ENCODE data around the gene CCDC187. TPM values are rescaled to one million over a fixed set of nuclear protein-coding genes. Genes with fewer than 3 reads are reported as not detected.

The CCDC187 gene
- total and polyA plus RNA-seq, 4 experiments from 2014 or later: not detected

DNA sequence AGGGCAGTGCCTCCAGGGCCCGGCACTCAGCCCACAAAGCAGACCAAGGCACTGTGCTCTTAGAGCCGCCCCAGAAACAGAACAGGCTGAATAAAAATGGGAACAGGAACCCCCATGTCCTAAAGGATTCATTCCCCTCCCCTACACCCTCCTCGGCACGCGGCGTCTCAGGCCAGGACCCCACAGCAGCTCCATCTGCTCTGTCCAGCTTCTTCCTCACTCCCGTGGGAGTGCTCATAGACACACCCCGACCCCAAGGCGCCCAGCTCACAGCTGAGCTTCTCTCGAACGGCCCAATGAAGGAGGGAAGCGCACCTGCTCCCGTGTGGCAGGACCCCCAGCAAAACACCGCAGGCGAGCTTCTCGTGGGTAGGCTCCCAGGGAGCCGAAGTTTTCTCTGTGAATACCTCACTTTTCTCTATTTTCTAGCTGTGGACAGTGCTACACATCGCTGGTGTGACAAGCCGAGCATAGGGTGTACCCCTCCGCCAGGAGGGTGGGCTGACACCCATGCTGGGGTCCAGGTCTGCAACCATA is 42.9 kb downstream of the CCDC187 start:
- POLR2A ChIA-PET (ENCODE audit: partially characterized antibody): no interaction called here

DNA sequence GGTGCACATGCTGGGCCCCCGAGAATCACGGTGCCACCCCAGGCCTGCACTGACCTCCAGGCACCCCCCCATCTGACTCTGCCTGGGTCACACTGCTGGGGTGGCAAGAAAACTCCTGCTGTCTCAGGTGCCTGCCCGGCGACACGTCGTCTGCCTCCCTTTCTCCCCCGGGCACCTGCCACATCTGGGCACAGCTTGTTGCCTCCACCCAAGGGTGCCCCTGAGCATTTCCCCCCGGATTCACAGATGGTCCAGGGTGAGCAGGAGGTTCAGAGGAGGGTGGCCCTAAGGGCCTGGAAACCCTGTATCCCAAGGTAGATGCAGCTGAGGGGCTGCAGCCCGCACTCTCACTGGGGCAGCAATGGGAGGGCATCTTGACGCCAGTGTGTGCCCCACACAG is 43.4 kb downstream of the CCDC187 start:
- ChIA-PET CTCF (ENCODE audit: partially characterized antibody) (no interaction called here), POLR2A (ENCODE audit: partially characterized antibody) (no interaction called here)
- intact Hi-C loops (cut with micrococcal nuclease): no loop called here
- Histone ChIP-seq H3K27ac (ENCODE audit: low read depth, low read length) (no peak overlapping the region), H3K27me3 (ENCODE audit: insufficient read depth, low read length) (no peaks in the 10 kb centered on the region), H3K4me3 (ENCODE audit: low read length in 2 of 2) (no peak overlapping the region), H3K9me3 (ENCODE audit: control insufficient read depth in 1 of 2, low read length in 2 of 2) (no peaks in the 10 kb centered on the region), H3K36me3 (ENCODE audit: insufficient read depth, low read length) (no peaks in the 10 kb centered on the region), H3K4me1 (ENCODE audit: insufficient read depth, low read length) (no peaks in the 10 kb centered on the region)
- H3K27ac Mint-ChIP-seq: no peak overlapping the region
- H3K36me3 Mint-ChIP-seq: no peaks in the 10 kb centered on the region
- DNase-seq: peak in 1 of 5 donors; percentile 5
- H3K4me3 Mint-ChIP-seq: no peak overlapping the region
- H3K27me3 Mint-ChIP-seq: no peaks in the 10 kb centered on the region
- H3K4me1 Mint-ChIP-seq: no peaks in the 10 kb centered on the region
- no peaks in the 10 kb centered on the region for H3K9me3 Mint-ChIP-seq

More for the DNA sequence above, 42.9 kb downstream of the CCDC187 start:
- no peaks in the 10 kb centered on the region for H3K9me3 ChIP-seq (ENCODE audit: control insufficient read depth in 1 of 2, low read length in 2 of 2)
- Mint-ChIP-seq H3K4me3 (no peak overlapping the region), H3K9me3 (no peaks in the 10 kb centered on the region), H3K36me3 (no peaks in the 10 kb centered on the region), H3K4me1 (no peaks in the 10 kb centered on the region), H3K27ac (no peak overlapping the region), H3K27me3 (no peaks in the 10 kb centered on the region)
- H3K27ac ChIP-seq (ENCODE audit: low read depth, low read length): no peak overlapping the region
- CTCF ChIA-PET (ENCODE audit: partially characterized antibody): no interaction called here
- H3K4me1 ChIP-seq (ENCODE audit: insufficient read depth, low read length): no peaks in the 10 kb centered on the region
- peak in 1 of 5 donors; percentile 14 for DNase-seq
- H3K27me3 ChIP-seq (ENCODE audit: insufficient read depth, low read length): no peaks in the 10 kb centered on the region
- intact Hi-C loops (cut with micrococcal nuclease): no loop called here
- no peak overlapping the region for H3K4me3 ChIP-seq (ENCODE audit: low read length in 2 of 2)
- no peaks in the 10 kb centered on the region for H3K36me3 ChIP-seq (ENCODE audit: insufficient read depth, low read length)

DNA sequence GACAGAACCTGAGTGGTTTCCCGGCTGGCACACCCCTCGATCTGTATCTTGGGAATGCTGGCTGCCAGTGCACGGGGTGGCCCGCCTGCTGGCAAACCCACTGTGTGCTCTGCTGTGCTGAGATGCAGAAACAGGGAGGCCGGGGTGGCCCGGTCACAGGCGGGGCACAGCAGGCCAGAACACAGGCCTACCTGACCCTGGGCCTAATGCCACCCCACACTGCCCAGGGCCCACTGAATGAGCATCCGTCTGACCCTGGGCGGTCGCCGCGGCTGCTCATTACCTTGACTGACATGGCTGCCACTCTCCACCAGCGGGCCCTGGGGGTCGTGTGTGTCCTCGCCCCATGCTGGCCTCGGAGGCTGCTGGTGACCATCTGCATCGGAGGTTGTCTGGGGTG is 44.1 kb downstream of the CCDC187 start:
- intact Hi-C loops (cut with micrococcal nuclease): no loop called here
- H3K27ac Mint-ChIP-seq: no peak overlapping the region
- Histone ChIP-seq H3K4me3 (ENCODE audit: low read length in 2 of 2) (no peak overlapping the region), H3K27me3 (ENCODE audit: insufficient read depth, low read length) (no peaks in the 10 kb centered on the region), H3K36me3 (ENCODE audit: insufficient read depth, low read length) (no peaks in the 10 kb centered on the region), H3K9me3 (ENCODE audit: control insufficient read depth in 1 of 2, low read length in 2 of 2) (no peaks in the 10 kb centered on the region), H3K27ac (ENCODE audit: low read depth, low read length) (no peak overlapping the region), H3K4me1 (ENCODE audit: insufficient read depth, low read length) (no peaks in the 10 kb centered on the region)
- POLR2A ChIA-PET (ENCODE audit: partially characterized antibody): no interaction called here
- H3K9me3 Mint-ChIP-seq: peaks cover 0 to 1% (median 0%) of the 10 kb centered on the region in 8 donors
- H3K27me3 Mint-ChIP-seq: no peaks in the 10 kb centered on the region
- no peak overlapping the region for H3K4me3 Mint-ChIP-seq
- peak in 1 of 5 donors; percentile 9 for DNase-seq
- CTCF ChIA-PET (ENCODE audit: partially characterized antibody): no interaction called here
- no peaks in the 10 kb centered on the region for H3K36me3 Mint-ChIP-seq
- no peaks in the 10 kb centered on the region for H3K4me1 Mint-ChIP-seq

DNA sequence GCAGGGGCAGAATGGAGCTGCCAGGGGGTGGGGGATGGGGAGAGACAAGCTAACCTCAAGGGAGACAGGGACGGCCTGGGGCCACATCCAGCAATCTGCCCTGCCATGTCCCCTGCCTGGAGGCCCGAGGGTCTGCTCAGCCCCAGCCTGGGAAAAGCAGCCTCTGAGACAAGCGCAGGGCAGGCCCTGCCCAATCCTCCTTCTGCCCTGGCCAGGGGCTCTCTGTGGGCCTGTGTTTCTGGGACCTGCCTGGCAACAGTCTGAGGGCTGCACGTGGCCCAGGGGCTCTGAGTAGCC is 44.4 kb downstream of the CCDC187 start:
- Histone ChIP-seq H3K27ac (ENCODE audit: low read depth, low read length) (no peak overlapping the region), H3K36me3 (ENCODE audit: insufficient read depth, low read length) (no peaks in the 10 kb centered on the region), H3K4me3 (ENCODE audit: low read length in 2 of 2) (no peak overlapping the region), H3K9me3 (ENCODE audit: control insufficient read depth in 1 of 2, low read length in 2 of 2) (no peaks in the 10 kb centered on the region), H3K27me3 (ENCODE audit: insufficient read depth, low read length) (no peaks in the 10 kb centered on the region), H3K4me1 (ENCODE audit: insufficient read depth, low read length) (no peaks in the 10 kb centered on the region)
- Mint-ChIP-seq H3K9me3 (peaks cover 0 to 2% (median 0%) of the 10 kb centered on the region in 8 donors), H3K4me3 (no peak overlapping the region), H3K36me3 (no peaks in the 10 kb centered on the region), H3K4me1 (no peaks in the 10 kb centered on the region), H3K27me3 (no peaks in the 10 kb centered on the region), H3K27ac (no peak overlapping the region)
- DNase-seq: no peak
- intact Hi-C loops (cut with micrococcal nuclease): no loop called here
- ChIA-PET POLR2A (ENCODE audit: partially characterized antibody) (no interaction called here), CTCF (ENCODE audit: partially characterized antibody) (no interaction called here)

DNA sequence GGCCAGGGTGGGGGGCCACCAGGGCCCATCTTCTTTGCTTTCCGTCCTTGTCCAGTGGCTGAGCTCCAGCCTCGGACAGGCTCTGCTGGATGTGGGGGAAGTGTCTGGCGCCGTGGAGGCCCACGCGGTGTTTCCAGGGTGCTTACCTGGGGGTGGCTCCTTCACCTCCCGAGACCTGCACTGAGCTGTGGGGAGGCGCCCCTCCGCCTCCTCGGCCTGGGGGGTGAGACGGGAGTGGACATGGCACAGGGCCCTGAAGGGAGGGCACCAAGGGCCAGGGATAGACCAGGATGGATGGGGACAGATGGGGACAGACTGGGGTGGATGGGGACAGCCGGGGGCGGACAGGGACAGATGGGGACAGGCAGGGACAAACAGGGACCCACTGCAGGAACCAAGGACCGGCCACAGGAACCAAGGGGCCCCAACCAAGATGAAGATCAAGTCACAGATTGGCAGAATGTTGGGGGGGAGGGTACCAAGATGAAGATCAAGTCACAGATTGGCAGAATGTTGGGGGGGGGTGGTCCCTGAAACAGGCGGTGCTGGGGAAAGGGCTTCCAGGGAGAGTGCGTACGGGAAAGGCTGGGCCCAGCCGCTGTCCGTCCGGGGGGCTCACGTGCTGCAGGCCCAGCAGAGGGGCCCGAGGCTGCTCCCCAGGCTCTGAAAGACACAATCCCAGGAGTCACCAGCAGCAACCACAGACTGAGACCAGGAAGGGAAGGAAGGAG is 44.9 kb downstream of the CCDC187 start:
- Mint-ChIP-seq H3K27ac (no peak overlapping the region), H3K9me3 (peaks cover 0 to 2% (median 0%) of the 10 kb centered on the region in 8 donors), H3K27me3 (no peaks in the 10 kb centered on the region), H3K4me1 (no peaks in the 10 kb centered on the region), H3K4me3 (peak overlapping the region in 1 of 8 donors; percentile 20), H3K36me3 (no peaks in the 10 kb centered on the region)
- POLR2A ChIA-PET (ENCODE audit: partially characterized antibody): no interaction called here
- Histone ChIP-seq H3K9me3 (ENCODE audit: control insufficient read depth in 1 of 2, low read length in 2 of 2) (no peaks in the 10 kb centered on the region), H3K36me3 (ENCODE audit: insufficient read depth, low read length) (no peaks in the 10 kb centered on the region), H3K27me3 (ENCODE audit: insufficient read depth, low read length) (no peaks in the 10 kb centered on the region), H3K27ac (ENCODE audit: low read depth, low read length) (no peak overlapping the region), H3K4me3 (ENCODE audit: low read length in 2 of 2) (no peak overlapping the region), H3K4me1 (ENCODE audit: insufficient read depth, low read length) (no peaks in the 10 kb centered on the region)
- intact Hi-C loops (cut with micrococcal nuclease): no loop called here
- DNase-seq: peak in 1 of 5 donors; percentile 25
- CTCF ChIA-PET (ENCODE audit: partially characterized antibody): no interaction called here

DNA sequence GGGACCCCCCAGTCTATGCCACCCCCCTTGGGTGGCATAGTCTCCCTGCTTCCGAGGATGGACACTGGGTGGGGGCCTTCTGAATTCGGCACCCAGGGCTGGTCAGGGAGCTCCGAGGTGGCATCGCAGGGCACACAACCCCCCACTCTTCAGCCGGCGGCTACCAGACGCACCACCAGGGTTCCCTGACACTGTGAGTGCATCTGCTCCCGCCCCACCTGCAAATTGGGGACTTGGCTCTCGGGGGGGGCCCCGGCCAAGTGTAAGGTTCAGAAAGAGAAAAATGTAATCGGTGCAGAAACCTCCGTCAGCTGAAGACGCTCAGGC is 45.6 kb downstream of the CCDC187 start:
- Histone ChIP-seq H3K27me3 (ENCODE audit: insufficient read depth, low read length) (no peaks in the 10 kb centered on the region), H3K36me3 (ENCODE audit: insufficient read depth, low read length) (no peaks in the 10 kb centered on the region), H3K4me1 (ENCODE audit: insufficient read depth, low read length) (no peaks in the 10 kb centered on the region), H3K9me3 (ENCODE audit: control insufficient read depth in 1 of 2, low read length in 2 of 2) (no peaks in the 10 kb centered on the region), H3K4me3 (ENCODE audit: low read length in 2 of 2) (no peak overlapping the region), H3K27ac (ENCODE audit: low read depth, low read length) (no peak overlapping the region)
- H3K27me3 Mint-ChIP-seq: peaks cover 0 to 3% of the 10 kb centered on the region in 2 donors
- no peaks in the 10 kb centered on the region for H3K36me3 Mint-ChIP-seq
- ChIA-PET POLR2A (ENCODE audit: partially characterized antibody) (no interaction called here), CTCF (ENCODE audit: partially characterized antibody) (no interaction called here)
- intact Hi-C loops (cut with micrococcal nuclease): no loop called here
- peak in 1 of 5 donors; percentile 2 for DNase-seq
- H3K9me3 Mint-ChIP-seq: peaks cover 0 to 2% (median 0%) of the 10 kb centered on the region in 8 donors
- H3K4me1 Mint-ChIP-seq: no peaks in the 10 kb centered on the region
- no peak overlapping the region for H3K4me3 Mint-ChIP-seq
- H3K27ac Mint-ChIP-seq: no peak overlapping the region

DNA sequence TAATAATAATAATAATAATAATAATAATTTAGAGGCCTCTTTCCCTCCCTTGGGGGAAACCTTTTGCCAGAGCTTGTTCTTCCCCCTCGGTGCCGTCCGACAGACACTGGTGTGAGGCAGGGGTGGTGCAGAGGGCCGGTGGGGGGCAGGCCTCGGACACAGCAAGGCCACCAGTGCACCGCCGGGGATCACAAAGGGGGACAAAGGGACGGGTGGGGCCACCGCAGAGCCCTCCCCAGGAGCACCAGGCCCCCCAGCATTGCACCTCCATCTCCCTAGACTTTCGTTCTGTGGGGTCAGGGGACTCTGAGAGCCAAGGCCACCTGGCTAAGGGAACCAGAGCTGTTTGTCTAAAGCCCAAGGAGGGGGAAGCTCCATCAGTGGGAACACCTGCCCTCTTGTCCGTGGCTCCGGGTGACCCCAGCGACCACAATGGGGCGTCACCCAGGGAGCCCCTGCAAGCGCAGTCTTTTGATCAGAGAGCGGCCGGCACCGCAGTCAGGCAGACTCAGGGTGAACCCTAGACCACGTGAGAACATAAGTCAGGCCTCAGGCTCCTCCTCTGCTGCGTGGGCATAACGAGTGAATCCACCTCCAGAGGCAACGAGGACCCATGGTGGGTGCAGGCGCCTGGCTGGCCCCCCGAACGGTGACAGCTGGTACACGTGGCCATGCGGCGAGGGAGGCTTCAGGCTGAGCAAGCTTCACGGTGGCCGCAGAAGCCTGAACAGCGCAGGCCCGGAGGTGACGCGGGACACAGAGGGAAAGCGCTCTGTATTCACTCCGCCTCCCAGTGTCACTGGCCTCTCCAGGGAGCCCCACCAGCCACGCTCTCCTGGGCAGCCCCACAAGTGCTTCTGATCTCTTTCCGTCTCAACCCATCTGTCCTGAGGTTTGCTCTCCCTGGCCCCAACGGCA is 46.3 kb downstream of the CCDC187 start:
- intact Hi-C loops (cut with micrococcal nuclease): no loop called here
- H3K4me1 Mint-ChIP-seq: no peaks in the 10 kb centered on the region

More for the DNA sequence above, 46.3 kb downstream of the CCDC187 start:
- H3K9me3 Mint-ChIP-seq: peaks cover 0 to 2% (median 0%) of the 10 kb centered on the region in 8 donors
- POLR2A ChIA-PET (ENCODE audit: partially characterized antibody): interaction anchor here (1.1 kb wide), 1 partner anchor 10 kb away, joined by 3 read pairs; no protein-coding TSS in a partner anchor
- Histone ChIP-seq H3K9me3 (ENCODE audit: control insufficient read depth in 1 of 2, low read length in 2 of 2) (no peaks in the 10 kb centered on the region), H3K27me3 (ENCODE audit: insufficient read depth, low read length) (no peaks in the 10 kb centered on the region), H3K27ac (ENCODE audit: low read depth, low read length) (no peak overlapping the region), H3K4me3 (ENCODE audit: low read length in 2 of 2) (no peak overlapping the region), H3K36me3 (ENCODE audit: insufficient read depth, low read length) (no peaks in the 10 kb centered on the region), H3K4me1 (ENCODE audit: insufficient read depth, low read length) (no peaks in the 10 kb centered on the region)
- H3K27me3 Mint-ChIP-seq: peaks cover 0 to 3% of the 10 kb centered on the region in 2 donors
- no peaks in the 10 kb centered on the region for H3K36me3 Mint-ChIP-seq
- no peak for DNase-seq
- no peak overlapping the region for H3K4me3 Mint-ChIP-seq
- H3K27ac Mint-ChIP-seq: no peak overlapping the region
- CTCF ChIA-PET (ENCODE audit: partially characterized antibody): no interaction called here

Measured in CD4-positive, alpha-beta memory T cell (primary cell).